ENCODE data around the gene PIP5K1C.

DNA sequence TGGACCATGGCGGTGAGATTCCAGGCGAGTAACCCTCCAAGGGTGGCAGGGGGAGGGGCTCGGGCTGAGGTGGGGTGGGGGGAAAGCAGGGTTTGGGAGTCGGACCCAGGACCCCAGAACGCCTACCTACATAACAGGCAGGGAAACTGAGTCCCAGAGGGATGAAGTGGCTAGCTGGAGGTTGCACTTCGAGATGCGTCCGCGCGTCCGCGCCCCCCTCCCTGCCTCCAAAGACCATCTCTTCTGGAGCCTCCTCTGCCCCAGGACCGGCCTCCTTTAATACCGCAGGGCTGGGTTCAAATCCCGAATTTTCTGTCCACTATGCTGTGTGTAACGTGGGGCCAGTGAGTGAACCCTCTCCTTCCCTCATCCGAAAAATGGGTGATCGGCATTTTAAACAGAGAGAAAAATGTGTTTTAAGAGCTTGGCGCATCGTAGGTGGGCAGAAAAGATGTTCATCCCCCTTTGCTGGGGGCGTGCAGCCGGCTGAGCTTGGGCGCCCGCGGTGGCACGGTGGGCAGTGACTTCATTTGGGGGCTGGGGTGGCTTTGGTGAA is 21.7 kb upstream of the PIP5K1C start:
- TF ChIP-seq, protein P1, sequence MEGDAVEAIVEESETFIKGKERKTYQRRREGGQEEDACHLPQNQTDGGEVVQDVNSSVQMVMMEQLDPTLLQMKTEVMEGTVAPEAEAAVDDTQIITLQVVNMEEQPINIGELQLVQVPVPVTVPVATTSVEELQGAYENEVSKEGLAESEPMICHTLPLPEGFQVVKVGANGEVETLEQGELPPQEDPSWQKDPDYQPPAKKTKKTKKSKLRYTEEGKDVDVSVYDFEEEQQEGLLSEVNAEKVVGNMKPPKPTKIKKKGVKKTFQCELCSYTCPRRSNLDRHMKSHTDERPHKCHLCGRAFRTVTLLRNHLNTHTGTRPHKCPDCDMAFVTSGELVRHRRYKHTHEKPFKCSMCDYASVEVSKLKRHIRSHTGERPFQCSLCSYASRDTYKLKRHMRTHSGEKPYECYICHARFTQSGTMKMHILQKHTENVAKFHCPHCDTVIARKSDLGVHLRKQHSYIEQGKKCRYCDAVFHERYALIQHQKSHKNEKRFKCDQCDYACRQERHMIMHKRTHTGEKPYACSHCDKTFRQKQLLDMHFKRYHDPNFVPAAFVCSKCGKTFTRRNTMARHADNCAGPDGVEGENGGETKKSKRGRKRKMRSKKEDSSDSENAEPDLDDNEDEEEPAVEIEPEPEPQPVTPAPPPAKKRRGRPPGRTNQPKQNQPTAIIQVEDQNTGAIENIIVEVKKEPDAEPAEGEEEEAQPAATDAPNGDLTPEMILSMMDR (IDR thresholded peaks at IDR 0.05) = no peak
- no peak for TF ChIP-seq POLR2A (IDR thresholded peaks at IDR 0.05)
- no peak for TF ChIP-seq POLR2AphosphoS5 (IDR thresholded peaks at IDR 0.05)

All from breast epithelium (tissue), 3 donors.